ENCODE data around the gene COX6B2. TPM values are rescaled to one million over a fixed set of nuclear protein-coding genes. Genes with fewer than 3 reads are reported as not detected.

Gene COX6B2
- total and polyA plus RNA-seq, 2 donors (not counting 1 experiment from before 2014, with no cell fraction given): 0.14 to 0.17 TPM

GRCh38 chr19:55353803-55354697 is 469 bp downstream of the COX6B2 start:
- Histone ChIP-seq H3K9ac (ENCODE audit: insufficient read depth, low read length) (no peak overlapping the region), H3K27ac (ENCODE audit: insufficient read depth, low read length) (no peak overlapping the region), H2AFZ (ENCODE audit: low read length) (no peak overlapping the region), H3K4me1 (ENCODE audit: control insufficient read depth, extremely low read depth, insufficient read depth, low read length) (no peaks in the 10 kb centered on the region), H3K4me3 (replicated peaks in 1 of 4; ENCODE audit: control extremely low read depth in 1 of 4, insufficient read depth in 1 of 4, low read depth in 3 of 4, low read length in 4 of 4) (peak overlapping the region; percentile 28 to 51 (median 42)), H3K79me2 (ENCODE audit: control insufficient read depth, insufficient read depth, low read length) (no peaks in the 10 kb centered on the region), H3K36me3 (ENCODE audit: control insufficient read depth, insufficient read depth, low read length) (no peaks in the 10 kb centered on the region), H3K27me3 (ENCODE audit: control insufficient read depth, insufficient read depth, low read length) (peaks cover 31% of the 10 kb centered on the region), H3K4me2 (ENCODE audit: extremely low read depth, insufficient read depth, low read length) (peak overlapping the region; percentile 86), H4K20me1 (ENCODE audit: control insufficient read depth, extremely low read depth, insufficient read depth, low read length) (no peaks in the 10 kb centered on the region), H3K9me3 (ENCODE audit: control insufficient read depth, insufficient read depth, low read depth, low read length) (no peaks in the 10 kb centered on the region)
- TF ChIP-seq, protein P1, sequence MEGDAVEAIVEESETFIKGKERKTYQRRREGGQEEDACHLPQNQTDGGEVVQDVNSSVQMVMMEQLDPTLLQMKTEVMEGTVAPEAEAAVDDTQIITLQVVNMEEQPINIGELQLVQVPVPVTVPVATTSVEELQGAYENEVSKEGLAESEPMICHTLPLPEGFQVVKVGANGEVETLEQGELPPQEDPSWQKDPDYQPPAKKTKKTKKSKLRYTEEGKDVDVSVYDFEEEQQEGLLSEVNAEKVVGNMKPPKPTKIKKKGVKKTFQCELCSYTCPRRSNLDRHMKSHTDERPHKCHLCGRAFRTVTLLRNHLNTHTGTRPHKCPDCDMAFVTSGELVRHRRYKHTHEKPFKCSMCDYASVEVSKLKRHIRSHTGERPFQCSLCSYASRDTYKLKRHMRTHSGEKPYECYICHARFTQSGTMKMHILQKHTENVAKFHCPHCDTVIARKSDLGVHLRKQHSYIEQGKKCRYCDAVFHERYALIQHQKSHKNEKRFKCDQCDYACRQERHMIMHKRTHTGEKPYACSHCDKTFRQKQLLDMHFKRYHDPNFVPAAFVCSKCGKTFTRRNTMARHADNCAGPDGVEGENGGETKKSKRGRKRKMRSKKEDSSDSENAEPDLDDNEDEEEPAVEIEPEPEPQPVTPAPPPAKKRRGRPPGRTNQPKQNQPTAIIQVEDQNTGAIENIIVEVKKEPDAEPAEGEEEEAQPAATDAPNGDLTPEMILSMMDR (conservative IDR thresholded peaks at IDR 0.05 in 1 of 2, IDR thresholded peaks at IDR 0.05 in 1 of 2; ENCODE audit: low read depth in 1 of 2, low read length in 2 of 2): no peak
- TF ChIP-seq EZH2 (IDR thresholded peaks at IDR 0.05; ENCODE audit: low read length, missing control alignments): no peak
- peak in 1 of 2 donors; percentile 53 for DNase-seq (ENCODE audit: low read depth in 2 of 2)

DNA sequence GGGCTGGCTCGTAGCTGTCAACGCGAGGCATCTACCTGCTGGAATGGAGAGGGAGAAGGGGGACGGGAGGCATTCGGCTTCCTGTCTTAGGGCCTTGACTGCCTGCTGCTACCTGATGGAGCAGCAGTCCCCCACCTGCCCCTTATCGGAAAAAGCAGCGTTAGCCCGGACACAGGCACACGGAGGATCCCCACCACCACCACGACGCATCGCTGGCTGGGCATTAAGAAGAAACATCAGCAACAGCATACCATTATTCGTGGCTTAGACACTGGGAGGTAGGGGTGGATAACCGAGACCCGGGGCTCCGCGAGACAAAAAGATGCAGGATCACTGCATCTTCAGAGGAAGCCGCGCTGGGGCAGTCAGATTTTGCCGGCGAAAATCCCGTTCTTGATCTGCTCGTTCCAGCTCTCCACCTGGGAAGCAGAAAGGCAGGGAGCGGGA is 1.1 kb downstream of the COX6B2 start:
- Histone ChIP-seq H4K20me1 (ENCODE audit: control insufficient read depth, extremely low read depth, insufficient read depth, low read length) (no peaks in the 10 kb centered on the region), H3K4me1 (ENCODE audit: control insufficient read depth, extremely low read depth, insufficient read depth, low read length) (no peaks in the 10 kb centered on the region), H3K4me3 (replicated peaks in 1 of 4; ENCODE audit: control extremely low read depth in 1 of 4, insufficient read depth in 1 of 4, low read depth in 3 of 4, low read length in 4 of 4) (peak overlapping the region; percentile 28 to 51 (median 42)), H3K36me3 (ENCODE audit: control insufficient read depth, insufficient read depth, low read length) (no peaks in the 10 kb centered on the region), H2AFZ (ENCODE audit: low read length) (no peak overlapping the region), H3K27ac (ENCODE audit: insufficient read depth, low read length) (no peak overlapping the region), H3K27me3 (ENCODE audit: control insufficient read depth, insufficient read depth, low read length) (peaks cover 31% of the 10 kb centered on the region), H3K4me2 (ENCODE audit: extremely low read depth, insufficient read depth, low read length) (peak overlapping the region; percentile 86), H3K9ac (ENCODE audit: insufficient read depth, low read length) (no peak overlapping the region), H3K9me3 (ENCODE audit: control insufficient read depth, insufficient read depth, low read depth, low read length) (no peaks in the 10 kb centered on the region), H3K79me2 (ENCODE audit: control insufficient read depth, insufficient read depth, low read length) (no peaks in the 10 kb centered on the region)
- DNase-seq (ENCODE audit: low read depth in 2 of 2): no peak
- peak; percentile 88 for TF ChIP-seq EZH2 (IDR thresholded peaks at IDR 0.05; ENCODE audit: low read length, missing control alignments)
- TF ChIP-seq, protein P1 (conservative IDR thresholded peaks at IDR 0.05 in 1 of 2, IDR thresholded peaks at IDR 0.05 in 1 of 2; ENCODE audit: low read depth in 1 of 2, low read length in 2 of 2): no peak

GRCh38 chr19:55352549-55353145 is 1.9 kb downstream of the COX6B2 start:
- no peaks in the 10 kb centered on the region for H4K20me1 ChIP-seq (ENCODE audit: control insufficient read depth, extremely low read depth, insufficient read depth, low read length)
- DNase-seq (ENCODE audit: low read depth in 2 of 2): no peak
- H3K4me1 ChIP-seq (ENCODE audit: control insufficient read depth, extremely low read depth, insufficient read depth, low read length): no peaks in the 10 kb centered on the region
- H3K9me3 ChIP-seq (ENCODE audit: control insufficient read depth, insufficient read depth, low read depth, low read length): no peaks in the 10 kb centered on the region
- H2AFZ ChIP-seq (ENCODE audit: low read length): no peak overlapping the region
- H3K9ac ChIP-seq (ENCODE audit: insufficient read depth, low read length): no peak overlapping the region
- H3K4me2 ChIP-seq (ENCODE audit: extremely low read depth, insufficient read depth, low read length): no peak overlapping the region
- no peak overlapping the region for H3K27ac ChIP-seq (ENCODE audit: insufficient read depth, low read length)
- TF ChIP-seq EZH2 (IDR thresholded peaks at IDR 0.05; ENCODE audit: low read length, missing control alignments): no peak
- TF ChIP-seq, protein P1 (conservative IDR thresholded peaks at IDR 0.05 in 1 of 2, IDR thresholded peaks at IDR 0.05 in 1 of 2; ENCODE audit: low read depth in 1 of 2, low read length in 2 of 2): no peak
- peaks cover 31% of the 10 kb centered on the region for H3K27me3 ChIP-seq (ENCODE audit: control insufficient read depth, insufficient read depth, low read length)
- H3K4me3 ChIP-seq (replicated peaks in 1 of 4; ENCODE audit: control extremely low read depth in 1 of 4, insufficient read depth in 1 of 4, low read depth in 3 of 4, low read length in 4 of 4): no peak overlapping the region
- H3K36me3 ChIP-seq (ENCODE audit: control insufficient read depth, insufficient read depth, low read length): no peaks in the 10 kb centered on the region
- H3K79me2 ChIP-seq (ENCODE audit: control insufficient read depth, insufficient read depth, low read length): no peaks in the 10 kb centered on the region
